GM23248 (cell line): ENCODE results near the gene RFESD.

Experiments
- EZH2 ChIP-seq: fragments of 200-600 bp; sonication (generic); IDR thresholded peaks from 2 replicates; pipeline ENCODE4 v1.6.1; 2018; ENCODE audit warnings: antibody characterized with exemption, mild to moderate bottlenecking; ENCODE audit not compliant: insufficient read depth, poor library complexity, severe bottlenecking
- EZH2phosphoT487 ChIP-seq: fragments of 200-600 bp; sonication (generic); IDR thresholded peaks from 2 replicates; pipeline ENCODE4 v1.6.1; 2018; ENCODE audit warnings: antibody characterized with exemption, moderate library complexity, mild to moderate bottlenecking, low read depth; ENCODE audit not compliant: insufficient read depth

DNA sequence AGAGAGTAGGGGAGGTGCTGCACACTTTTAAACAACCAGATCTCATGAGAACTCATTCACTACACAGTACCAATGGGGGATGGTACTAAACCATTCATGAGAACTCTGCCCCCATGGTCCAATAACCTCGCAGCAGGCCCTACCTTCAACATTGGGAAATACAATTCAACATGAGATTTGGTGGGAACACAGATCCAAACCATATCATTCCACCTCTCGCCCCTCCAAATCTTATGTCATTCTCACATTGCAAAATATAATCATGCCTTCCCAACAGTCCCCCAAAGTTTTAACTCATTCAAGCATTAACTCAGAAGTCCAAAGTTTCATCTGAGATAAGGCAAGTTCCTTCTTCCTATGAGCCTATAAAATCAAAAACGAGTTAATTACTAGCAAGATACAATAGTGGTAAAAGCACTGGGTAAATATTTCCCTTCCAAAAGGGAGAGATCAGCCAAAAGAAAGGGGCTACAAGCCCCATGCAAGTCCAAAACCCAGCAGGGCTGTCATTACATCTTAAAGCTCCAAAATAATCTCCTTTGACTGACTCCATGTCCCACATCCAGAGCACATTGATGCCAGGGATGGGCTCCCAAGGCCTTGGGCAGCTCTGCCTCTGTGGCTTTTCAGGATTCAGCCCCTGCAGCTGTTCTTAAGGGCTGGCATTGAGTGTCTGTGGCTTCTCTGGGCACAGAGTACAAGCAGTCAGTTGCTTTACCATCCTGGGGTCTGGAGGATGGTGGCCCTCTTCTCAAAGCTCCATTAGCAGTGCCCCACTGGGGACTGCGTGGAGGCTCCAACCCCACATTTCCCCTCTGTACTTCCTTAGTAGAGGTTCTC, 18.4 kb upstream of the RFESD start:
- TF ChIP-seq EZH2 (no peak), EZH2phosphoT487 (no peak)
